Left lung (tissue), 10 donors: ENCODE data around the gene HDDC3. TPM values are rescaled to one million over a fixed set of nuclear protein-coding genes. Genes with fewer than 3 reads are reported as not detected.

Experiments
- ATAC-seq: fragments of 200-7000 bp; cut with Tn5 transposase; one replicate; pipeline ENCODE4 v1.9.1; 2020; ENCODE audit warnings: moderate library complexity
- DNase-seq, 4 donors: peaks; one replicate each; pipeline ENCODE4 v3.0.0-alpha.2; 2013 to 2020
- H3K27ac ChIP-seq, 2 donors: fragments of 200-600 bp; sonication (generic) in 1 of 2; one replicate each; pipeline versions ENCODE4 v1.5.0 to v1.8.0; 2020 to 2021
- H3K27me3 ChIP-seq, 2 donors: fragments of 200-600 bp; sonication (generic) in 1 of 2; one replicate each; pipeline versions ENCODE4 v1.5.0 to v1.8.0; 2020 to 2021
- H3K36me3 ChIP-seq, 2 donors: fragments of 200-600 bp; sonication (generic) in 1 of 2; one replicate each; pipeline versions ENCODE4 v1.5.0 to v1.8.0; 2020 to 2021
- H3K4me1 ChIP-seq, 2 donors: fragments of 200-600 bp; one replicate each; pipeline ENCODE4 v1.8.0; 2021
- H3K4me3 ChIP-seq, 2 donors: fragments of 200-600 bp; sonication (generic) in 1 of 2; one replicate each; pipeline versions ENCODE4 v1.5.0 to v1.8.0; 2020 to 2021; ENCODE audit warnings: mild to moderate bottlenecking in 1 of 2
- H3K9me3 ChIP-seq, 2 donors: fragments of 200-600 bp; sonication (generic) in 1 of 2; one replicate each; pipeline versions ENCODE4 v1.5.0 to v1.8.0; 2020 to 2021
- CTCF ChIP-seq, 2 donors: fragments of 200-600 bp; sonication (generic) in 1 of 2; IDR thresholded peaks; one replicate each; pipeline versions ENCODE4 v1.5.0 to v1.8.0; 2021; ENCODE audit warnings: antibody characterized with exemption in 2 of 2
- intact Hi-C, 2 donors: fragments of 100-400 bp; cut with DNase I; formaldehyde crosslinking; loops; one replicate each; pipeline versions ENCODE4 v1.11.2 to v1.14.2; 2022
- polyA plus RNA-seq, 6 donors: library from polyadenylated mRNA; unstranded; fragments of 120-200 nt; gene quantifications; one replicate each; pipeline ENCODE4 v1.2.1, GENCODE V29; 2013; ENCODE audit not compliant: insufficient read length in 6 of 6
- total RNA-seq, 2 donors: library from RNA; stranded (reverse); fragmentation: NEBNext Ultra II Directional; extraction: Animal tissue kit (Norgen Biotek cat#: 25700); gene quantifications; one replicate each; pipeline ENCODE4 v1.2.1, GENCODE V29; 2021
- donor health status: DM: no; HTN: yes; CAD: no.
- donor health status: DM: no; HTN: no; CAD: no.

The HDDC3 gene
- total and polyA plus RNA-seq, 8 donors: 10.3 to 15.9 (median 13.2) TPM

GRCh38 chr15:90974216-90974615, 41.9 kb upstream of the HDDC3 start:
- intact Hi-C loops: no loop called here
- Histone ChIP-seq H3K36me3 (peaks cover 0 to 55% of the 10 kb centered on the region in 2 donors), H3K27ac (no peak overlapping the region), H3K4me3 (no peak overlapping the region), H3K4me1 (no peaks in the 10 kb centered on the region), H3K27me3 (no peaks in the 10 kb centered on the region), H3K9me3 (no peaks in the 10 kb centered on the region)
- no peak for TF ChIP-seq CTCF (IDR thresholded peaks at IDR 0.05)
- ATAC-seq (no peak), DNase-seq (no peak)

- intact Hi-C loops: no loop called here
- H3K4me1 ChIP-seq: no peaks in the 10 kb centered on the region
- H3K4me3 ChIP-seq: no peak overlapping the region
- TF ChIP-seq CTCF (IDR thresholded peaks at IDR 0.05): no peak
- H3K9me3 ChIP-seq: no peaks in the 10 kb centered on the region
- no peak for DNase-seq
- peaks cover 0 to 75% of the 10 kb centered on the region in 2 donors for H3K36me3 ChIP-seq
- ATAC-seq: no peak
- no peak overlapping the region for H3K27ac ChIP-seq
- no peaks in the 10 kb centered on the region for H3K27me3 ChIP-seq
These were observed 39.8 kb upstream of the HDDC3 start for GRCh38 chr15:90972133-90972532.

- intact Hi-C loops: no loop called here
- no peak overlapping the region for H3K27ac ChIP-seq
- no peak for TF ChIP-seq CTCF (IDR thresholded peaks at IDR 0.05)
These were observed 37.9 kb upstream of the HDDC3 start for GRCh38 chr15:90970274-90970673.

GRCh38 chr15:90968434-90968833, 36.1 kb upstream of the HDDC3 start:
- DNase-seq (no peak), ATAC-seq (no peak)
- no peaks in the 10 kb centered on the region for H3K4me1 ChIP-seq
- no peak for TF ChIP-seq CTCF (IDR thresholded peaks at IDR 0.05)
- intact Hi-C loops: no loop called here
- H3K27ac ChIP-seq: no peak overlapping the region
- H3K4me3 ChIP-seq: no peak overlapping the region
- H3K9me3 ChIP-seq: no peaks in the 10 kb centered on the region
- no peaks in the 10 kb centered on the region for H3K27me3 ChIP-seq
- peaks cover 0 to 74% of the 10 kb centered on the region in 2 donors for H3K36me3 ChIP-seq

More at GRCh38 chr15:90970274-90970673, 37.9 kb upstream of the HDDC3 start:
- DNase-seq (no peak), ATAC-seq (no peak)
- Histone ChIP-seq H3K27me3 (no peaks in the 10 kb centered on the region), H3K9me3 (no peaks in the 10 kb centered on the region), H3K4me1 (no peaks in the 10 kb centered on the region), H3K36me3 (peaks cover 0 to 83% of the 10 kb centered on the region in 2 donors), H3K4me3 (no peak overlapping the region)

- Histone ChIP-seq H3K9me3 (no peaks in the 10 kb centered on the region), H3K4me3 (no peak overlapping the region), H3K27ac (no peak overlapping the region), H3K4me1 (no peaks in the 10 kb centered on the region), H3K36me3 (peaks cover 0 to 62% of the 10 kb centered on the region in 2 donors), H3K27me3 (no peaks in the 10 kb centered on the region)
- DNase-seq (no peak), ATAC-seq (no peak)
- TF ChIP-seq CTCF (IDR thresholded peaks at IDR 0.05): no peak
- intact Hi-C loops: no loop called here
These were observed 34.9 kb upstream of the HDDC3 start for GRCh38 chr15:90967206-90967605.
